Measurements from ENCODE around the gene BROX.

Gene BROX

GRCh38 chr1:222772996-222773379 is 60.6 kb downstream of the BROX start:
- Histone ChIP-seq H3K36me3 (ENCODE audit: control insufficient read depth in 2 of 2, insufficient read depth in 2 of 2, low read length in 2 of 2) (no peaks in the 10 kb centered on the region), H3K27me3 (ENCODE audit: control insufficient read depth in 1 of 2, insufficient read depth in 2 of 2, low read length in 2 of 2) (no peaks in the 10 kb centered on the region), H3K9me3 (ENCODE audit: control insufficient read depth in 2 of 2, low read length in 2 of 2) (peaks cover 3 to 5% of the 10 kb centered on the region in 2 donors), H3K27ac (ENCODE audit: low read length) (no peak overlapping the region), H3K4me3 (ENCODE audit: low read length in 2 of 2) (no peak overlapping the region), H3K9ac (ENCODE audit: low read length in 2 of 2) (no peak overlapping the region), H3K4me1 (ENCODE audit: control insufficient read depth, insufficient read depth, low read length) (no peaks in the 10 kb centered on the region)

GRCh38 chr1:222777463-222777862 is 65.1 kb downstream of the BROX start:
- H3K4me3 ChIP-seq (ENCODE audit: low read length in 2 of 2): no peak overlapping the region
- no peaks in the 10 kb centered on the region for H3K9me3 ChIP-seq (ENCODE audit: control insufficient read depth in 2 of 2, low read length in 2 of 2)
- H3K27me3 ChIP-seq (ENCODE audit: control insufficient read depth in 1 of 2, insufficient read depth in 2 of 2, low read length in 2 of 2): no peaks in the 10 kb centered on the region
- H3K36me3 ChIP-seq (ENCODE audit: control insufficient read depth in 2 of 2, insufficient read depth in 2 of 2, low read length in 2 of 2): no peaks in the 10 kb centered on the region
- H3K9ac ChIP-seq (ENCODE audit: low read length in 2 of 2): no peak overlapping the region
- H3K27ac ChIP-seq (ENCODE audit: low read length): no peak overlapping the region
- no peaks in the 10 kb centered on the region for H3K4me1 ChIP-seq (ENCODE audit: control insufficient read depth, insufficient read depth, low read length)

DNA sequence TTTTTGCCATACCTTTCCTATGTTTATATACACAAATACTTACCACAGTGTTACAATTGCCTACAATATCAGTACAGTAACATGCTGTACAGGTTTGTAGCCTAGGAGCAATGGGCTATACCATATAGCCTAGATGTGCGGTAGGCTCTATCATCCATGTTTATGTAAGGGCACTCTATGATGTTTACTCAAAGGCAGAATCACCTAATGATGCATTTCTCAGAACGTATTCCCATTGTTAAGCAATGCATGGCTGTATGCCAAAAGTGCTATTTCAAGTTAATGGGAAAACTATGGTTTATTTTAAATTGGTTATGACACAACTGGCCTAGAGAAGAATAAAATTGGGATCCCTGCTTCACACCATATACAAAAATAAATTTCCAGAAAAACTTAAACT is 65.6 kb downstream of the BROX start:
- Histone ChIP-seq H3K27ac (ENCODE audit: low read length) (no peak overlapping the region), H3K9me3 (ENCODE audit: control insufficient read depth in 2 of 2, low read length in 2 of 2) (no peaks in the 10 kb centered on the region), H3K9ac (ENCODE audit: low read length in 2 of 2) (no peak overlapping the region), H3K4me3 (ENCODE audit: low read length in 2 of 2) (no peak overlapping the region), H3K4me1 (ENCODE audit: control insufficient read depth, insufficient read depth, low read length) (no peaks in the 10 kb centered on the region), H3K27me3 (ENCODE audit: control insufficient read depth in 1 of 2, insufficient read depth in 2 of 2, low read length in 2 of 2) (no peaks in the 10 kb centered on the region), H3K36me3 (ENCODE audit: control insufficient read depth in 2 of 2, insufficient read depth in 2 of 2, low read length in 2 of 2) (no peaks in the 10 kb centered on the region)

DNA sequence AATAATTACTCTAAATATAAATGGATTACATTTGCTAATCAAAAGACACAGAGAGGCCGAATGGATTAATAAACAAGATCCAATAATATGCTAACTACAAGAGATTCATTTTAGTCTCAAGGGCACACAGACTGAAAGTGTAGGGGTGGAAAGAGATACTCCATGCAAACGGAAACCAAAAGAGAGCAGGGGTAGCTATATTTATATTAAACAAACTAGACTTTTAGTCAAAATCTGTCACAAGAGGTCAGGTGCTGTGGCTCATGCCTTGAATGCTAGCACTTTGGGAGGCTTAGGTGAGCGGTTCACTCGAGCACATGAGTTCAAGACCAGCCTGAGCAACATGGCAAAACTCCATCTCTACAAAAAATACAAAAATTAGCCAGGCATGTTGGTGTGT is 68.9 kb downstream of the BROX start:
- Histone ChIP-seq H3K4me1 (ENCODE audit: control insufficient read depth, insufficient read depth, low read length) (no peaks in the 10 kb centered on the region), H3K4me3 (ENCODE audit: low read length in 2 of 2) (no peak overlapping the region)

DNA sequence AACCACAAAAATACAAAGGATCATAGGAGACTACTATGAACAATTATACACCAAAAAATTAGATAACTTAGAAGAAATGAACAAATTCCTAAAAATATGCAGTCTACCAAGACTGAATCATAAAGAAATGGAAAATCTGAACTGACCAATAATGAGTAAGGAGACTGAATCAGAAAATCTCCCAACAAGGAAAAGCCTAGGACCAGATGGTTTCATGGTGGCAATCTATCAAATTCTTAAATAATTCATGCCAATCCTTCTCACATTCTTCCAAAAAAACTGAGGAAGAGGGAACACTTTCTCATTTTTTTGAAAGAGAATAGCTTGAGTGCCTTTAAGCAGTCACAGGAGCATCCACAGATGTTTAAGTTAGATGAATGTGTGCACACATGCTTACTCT is 70.7 kb downstream of the BROX start:
- H3K9me3 ChIP-seq (ENCODE audit: control insufficient read depth in 2 of 2, low read length in 2 of 2): no peaks in the 10 kb centered on the region
- H3K27ac ChIP-seq (ENCODE audit: low read length): no peak overlapping the region
- H3K36me3 ChIP-seq (ENCODE audit: control insufficient read depth in 2 of 2, insufficient read depth in 2 of 2, low read length in 2 of 2): no peaks in the 10 kb centered on the region
- no peaks in the 10 kb centered on the region for H3K27me3 ChIP-seq (ENCODE audit: control insufficient read depth in 1 of 2, insufficient read depth in 2 of 2, low read length in 2 of 2)
- no peak overlapping the region for H3K9ac ChIP-seq (ENCODE audit: low read length in 2 of 2)
- H3K4me1 ChIP-seq (ENCODE audit: control insufficient read depth, insufficient read depth, low read length): no peaks in the 10 kb centered on the region
- H3K4me3 ChIP-seq (ENCODE audit: low read length in 2 of 2): no peak overlapping the region

More for the DNA sequence above, 68.9 kb downstream of the BROX start:
- H3K27me3 ChIP-seq (ENCODE audit: control insufficient read depth in 1 of 2, insufficient read depth in 2 of 2, low read length in 2 of 2): no peaks in the 10 kb centered on the region
- H3K9me3 ChIP-seq (ENCODE audit: control insufficient read depth in 2 of 2, low read length in 2 of 2): no peaks in the 10 kb centered on the region
- H3K27ac ChIP-seq (ENCODE audit: low read length): no peak overlapping the region
- no peaks in the 10 kb centered on the region for H3K36me3 ChIP-seq (ENCODE audit: control insufficient read depth in 2 of 2, insufficient read depth in 2 of 2, low read length in 2 of 2)
- H3K9ac ChIP-seq (ENCODE audit: low read length in 2 of 2): no peak overlapping the region

DNA sequence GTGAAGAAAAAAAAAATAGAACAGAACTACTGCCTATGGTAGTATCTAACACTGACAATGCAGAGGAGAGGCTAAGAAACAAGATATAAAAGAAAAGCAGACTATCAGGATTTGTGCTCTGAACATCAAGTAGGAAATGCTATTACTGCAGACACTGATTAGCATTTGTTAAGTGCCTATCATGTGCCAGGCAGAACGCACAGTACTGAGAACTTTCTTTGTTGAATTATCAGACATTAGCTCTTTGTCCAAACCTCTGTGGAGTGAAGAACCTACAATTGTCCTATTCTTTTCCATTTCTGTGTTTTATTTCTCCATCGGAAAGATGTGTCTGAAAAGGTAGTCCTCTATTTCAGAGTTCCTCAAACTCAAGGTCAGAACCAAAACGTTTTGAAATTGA is 72.0 kb downstream of the BROX start:
- no peaks in the 10 kb centered on the region for H3K27me3 ChIP-seq (ENCODE audit: control insufficient read depth in 1 of 2, insufficient read depth in 2 of 2, low read length in 2 of 2)
- no peaks in the 10 kb centered on the region for H3K36me3 ChIP-seq (ENCODE audit: control insufficient read depth in 2 of 2, insufficient read depth in 2 of 2, low read length in 2 of 2)
- no peaks in the 10 kb centered on the region for H3K9me3 ChIP-seq (ENCODE audit: control insufficient read depth in 2 of 2, low read length in 2 of 2)
- no peaks in the 10 kb centered on the region for H3K4me1 ChIP-seq (ENCODE audit: control insufficient read depth, insufficient read depth, low read length)
- no peak overlapping the region for H3K4me3 ChIP-seq (ENCODE audit: low read length in 2 of 2)
- no peak overlapping the region for H3K27ac ChIP-seq (ENCODE audit: low read length)
- H3K9ac ChIP-seq (ENCODE audit: low read length in 2 of 2): no peak overlapping the region
